ENCODE data around the gene CPNE8.

The CPNE8 gene

GRCh38 chr12:38728894-38729293, 176.5 kb downstream of the CPNE8 start:
- DNase-seq (ENCODE audit: low read depth in 2 of 2) = no peak

- no peak for DNase-seq (ENCODE audit: low read depth in 2 of 2)
Observed at GRCh38 chr12:38721611-38722252, 183.7 kb downstream of the CPNE8 start.

- no peak for DNase-seq (ENCODE audit: low read depth in 2 of 2)
Observed at GRCh38 chr12:38720661-38721060, 184.7 kb downstream of the CPNE8 start.

- DNase-seq (ENCODE audit: low read depth in 2 of 2) = no peak
Observed at GRCh38 chr12:38713294-38713693, 192.1 kb downstream of the CPNE8 start.

GRCh38 chr12:38711054-38711453, 194.3 kb downstream of the CPNE8 start:
- DNase-seq (ENCODE audit: low read depth in 2 of 2) = no peak

GRCh38 chr12:38708466-38708865, 196.9 kb downstream of the CPNE8 start:
- no peak for DNase-seq (ENCODE audit: low read depth in 2 of 2)

GRCh38 chr12:38707648-38708047, 197.7 kb downstream of the CPNE8 start:
- DNase-seq (ENCODE audit: low read depth in 2 of 2) = no peak

- DNase-seq (ENCODE audit: low read depth in 2 of 2) = no peak
Observed at GRCh38 chr12:38697289-38697688, 208.1 kb downstream of the CPNE8 start.

- no peak for DNase-seq (ENCODE audit: low read depth in 2 of 2)
Observed at GRCh38 chr12:38695057-38695456, 210.3 kb downstream of the CPNE8 start.

GRCh38 chr12:38691164-38691563, 214.2 kb downstream of the CPNE8 start:
- no peak for DNase-seq (ENCODE audit: low read depth in 2 of 2)

GRCh38 chr12:38690646-38691045, 214.7 kb downstream of the CPNE8 start:
- no peak for DNase-seq (ENCODE audit: low read depth in 2 of 2)

GRCh38 chr12:38689704-38690103, 215.7 kb downstream of the CPNE8 start:
- peak; percentile 18 to 20 for DNase-seq (ENCODE audit: low read depth in 2 of 2)

- no peak for DNase-seq (ENCODE audit: low read depth in 2 of 2)
Observed at GRCh38 chr12:38689195-38689594, 216.2 kb downstream of the CPNE8 start.

GRCh38 chr12:38682521-38682920, 222.9 kb downstream of the CPNE8 start:
- no peak for DNase-seq (ENCODE audit: low read depth in 2 of 2)

- DNase-seq (ENCODE audit: low read depth in 2 of 2) = no peak
Observed at GRCh38 chr12:38669530-38669929, 235.9 kb downstream of the CPNE8 start.

- no peak for DNase-seq (ENCODE audit: low read depth in 2 of 2)
Observed at GRCh38 chr12:38669081-38669480, 236.3 kb downstream of the CPNE8 start.

- DNase-seq (ENCODE audit: low read depth in 2 of 2) = no peak
Observed at GRCh38 chr12:38666425-38666824, 239.0 kb downstream of the CPNE8 start.

GRCh38 chr12:38664661-38665269, 240.6 kb downstream of the CPNE8 start:
- DNase-seq (ENCODE audit: low read depth in 2 of 2) = no peak

GRCh38 chr12:38662829-38663228, 242.6 kb downstream of the CPNE8 start:
- DNase-seq (ENCODE audit: low read depth in 2 of 2) = no peak

- no peak for DNase-seq (ENCODE audit: low read depth in 2 of 2)
Observed at GRCh38 chr12:38653650-38654049, 251.7 kb downstream of the CPNE8 start.

GRCh38 chr12:38648813-38649212, 256.6 kb downstream of the CPNE8 start:
- DNase-seq (ENCODE audit: low read depth in 2 of 2) = no peak

GRCh38 chr12:38646146-38646545, 259.2 kb downstream of the CPNE8 start:
- no peak for DNase-seq (ENCODE audit: low read depth in 2 of 2)

- DNase-seq (ENCODE audit: low read depth in 2 of 2) = no peak
Observed at GRCh38 chr12:38639625-38640024, 265.8 kb downstream of the CPNE8 start.

GRCh38 chr12:38638401-38638800, 267.0 kb downstream of the CPNE8 start:
- DNase-seq (ENCODE audit: low read depth in 2 of 2) = no peak
